Measurements from ENCODE around the gene HNRNPH2.
A peak's percentile ranks its signal among the peaks of the same experiment; 100 is the strongest.

The HNRNPH2 gene

DNA sequence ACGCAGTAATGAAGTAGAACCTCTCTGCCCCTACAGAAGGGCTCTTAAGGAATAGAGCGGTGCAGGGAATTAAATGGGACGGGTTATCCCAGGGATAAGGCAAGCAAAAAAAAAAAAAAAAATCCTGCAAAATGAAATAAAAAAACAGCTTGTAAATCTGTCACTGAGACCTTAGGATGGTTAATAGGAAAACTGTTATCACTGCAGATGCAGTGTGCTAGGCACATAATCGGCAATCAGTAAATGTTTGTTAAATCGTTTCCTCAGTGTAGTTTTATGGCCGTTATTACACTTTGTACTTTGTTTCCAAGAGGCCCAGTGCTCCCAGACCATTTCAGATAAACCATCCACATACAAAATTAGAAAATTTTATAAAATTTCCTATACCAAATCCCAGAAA lies 1.0 kb downstream of the HNRNPH2 start:
- peak overlapping the region; percentile 83 for H3K4me3 ChIP-seq (replicated peaks; ENCODE audit: low read depth, low read length)
- TF ChIP-seq, protein P1, sequence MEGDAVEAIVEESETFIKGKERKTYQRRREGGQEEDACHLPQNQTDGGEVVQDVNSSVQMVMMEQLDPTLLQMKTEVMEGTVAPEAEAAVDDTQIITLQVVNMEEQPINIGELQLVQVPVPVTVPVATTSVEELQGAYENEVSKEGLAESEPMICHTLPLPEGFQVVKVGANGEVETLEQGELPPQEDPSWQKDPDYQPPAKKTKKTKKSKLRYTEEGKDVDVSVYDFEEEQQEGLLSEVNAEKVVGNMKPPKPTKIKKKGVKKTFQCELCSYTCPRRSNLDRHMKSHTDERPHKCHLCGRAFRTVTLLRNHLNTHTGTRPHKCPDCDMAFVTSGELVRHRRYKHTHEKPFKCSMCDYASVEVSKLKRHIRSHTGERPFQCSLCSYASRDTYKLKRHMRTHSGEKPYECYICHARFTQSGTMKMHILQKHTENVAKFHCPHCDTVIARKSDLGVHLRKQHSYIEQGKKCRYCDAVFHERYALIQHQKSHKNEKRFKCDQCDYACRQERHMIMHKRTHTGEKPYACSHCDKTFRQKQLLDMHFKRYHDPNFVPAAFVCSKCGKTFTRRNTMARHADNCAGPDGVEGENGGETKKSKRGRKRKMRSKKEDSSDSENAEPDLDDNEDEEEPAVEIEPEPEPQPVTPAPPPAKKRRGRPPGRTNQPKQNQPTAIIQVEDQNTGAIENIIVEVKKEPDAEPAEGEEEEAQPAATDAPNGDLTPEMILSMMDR (IDR thresholded peaks at IDR 0.05; ENCODE audit: low read length, missing control alignments) = no peak
- DNase-seq (ENCODE audit: low read depth) = no peak

DNA sequence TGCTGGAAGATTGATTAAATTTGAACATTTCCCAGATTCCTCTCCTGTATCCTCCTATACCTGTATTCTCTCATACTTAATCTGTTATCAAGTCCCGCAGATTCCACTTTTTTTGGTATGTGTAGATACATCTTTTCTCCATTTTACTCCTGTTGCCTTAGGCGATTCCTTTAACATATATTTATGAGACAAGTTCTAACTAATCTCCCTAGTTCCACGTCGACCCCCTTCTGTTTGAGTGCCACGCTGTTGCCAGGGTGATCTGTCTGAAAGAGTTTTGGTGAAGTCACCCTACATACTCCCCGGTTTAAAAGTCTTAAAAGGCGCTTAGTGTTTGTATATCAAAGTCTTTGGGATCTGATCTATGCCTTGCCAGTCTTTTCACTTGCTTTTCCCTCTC lies 2.4 kb downstream of the HNRNPH2 start:
- TF ChIP-seq, protein P1 (IDR thresholded peaks at IDR 0.05; ENCODE audit: low read length, missing control alignments) = no peak
- H3K4me3 ChIP-seq (replicated peaks; ENCODE audit: low read depth, low read length) = peak overlapping the region; percentile 83

DNA sequence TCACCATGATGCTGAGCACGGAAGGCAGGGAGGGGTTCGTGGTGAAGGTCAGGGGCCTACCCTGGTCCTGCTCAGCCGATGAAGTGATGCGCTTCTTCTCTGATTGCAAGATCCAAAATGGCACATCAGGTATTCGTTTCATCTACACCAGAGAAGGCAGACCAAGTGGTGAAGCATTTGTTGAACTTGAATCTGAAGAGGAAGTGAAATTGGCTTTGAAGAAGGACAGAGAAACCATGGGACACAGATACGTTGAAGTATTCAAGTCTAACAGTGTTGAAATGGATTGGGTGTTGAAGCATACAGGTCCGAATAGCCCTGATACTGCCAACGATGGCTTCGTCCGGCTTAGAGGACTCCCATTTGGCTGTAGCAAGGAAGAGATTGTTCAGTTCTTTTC lies 4.0 kb downstream of the HNRNPH2 start:
- DNase-seq (ENCODE audit: low read depth) = no peak
- TF ChIP-seq, protein P1 (IDR thresholded peaks at IDR 0.05; ENCODE audit: low read length, missing control alignments) = no peak
- H3K4me3 ChIP-seq (replicated peaks; ENCODE audit: low read depth, low read length) = no peak overlapping the region

More for the DNA sequence above, 2.4 kb downstream of the HNRNPH2 start:
- no peak for DNase-seq (ENCODE audit: low read depth)

DNA sequence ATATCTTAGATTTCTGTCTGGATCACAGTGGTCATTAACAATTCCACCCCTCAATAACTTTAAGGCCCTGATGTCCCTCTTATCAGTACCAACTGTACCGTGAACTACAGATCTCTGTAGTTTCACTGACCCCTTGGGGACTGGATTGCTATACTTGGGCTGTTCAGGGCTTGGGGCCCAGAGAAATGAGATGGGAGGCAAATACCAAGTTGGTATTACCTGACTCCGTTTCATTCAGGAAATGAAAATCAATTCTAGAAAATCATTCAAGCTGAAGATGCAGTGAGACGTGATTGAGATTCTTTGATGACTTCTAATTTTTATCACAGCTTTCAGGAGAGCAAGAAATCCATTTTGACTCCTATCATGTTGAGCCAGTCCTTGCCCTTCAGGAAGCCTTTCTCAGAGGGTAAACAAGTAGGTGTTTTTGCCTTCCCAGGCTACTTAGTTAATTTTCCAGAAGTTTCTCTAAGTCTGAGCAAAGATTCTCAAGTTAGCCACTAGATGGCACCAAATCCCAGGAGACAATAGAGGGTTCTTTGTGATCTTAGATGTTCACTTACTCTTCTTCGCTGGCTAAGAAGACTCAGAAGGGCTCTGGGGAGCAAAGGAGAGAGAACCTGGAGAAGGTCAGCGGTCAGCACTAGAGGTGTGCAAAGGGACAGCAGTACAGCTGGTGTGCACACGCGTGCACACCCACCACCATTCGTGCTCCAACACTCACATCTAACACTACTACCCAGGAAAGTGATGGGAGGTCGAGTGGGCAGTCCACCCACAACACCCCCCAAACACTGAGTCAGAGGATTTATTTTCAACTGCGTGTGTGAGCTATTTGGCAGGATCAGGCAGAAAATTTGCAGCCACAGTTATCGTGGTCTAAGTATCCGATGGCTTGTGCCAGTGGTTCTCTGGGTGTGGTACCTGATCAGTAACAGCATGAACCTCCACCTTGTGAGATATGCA lies 7.4 kb downstream of the HNRNPH2 start:
- peak; percentile 88 for DNase-seq (ENCODE audit: low read depth)

DNA sequence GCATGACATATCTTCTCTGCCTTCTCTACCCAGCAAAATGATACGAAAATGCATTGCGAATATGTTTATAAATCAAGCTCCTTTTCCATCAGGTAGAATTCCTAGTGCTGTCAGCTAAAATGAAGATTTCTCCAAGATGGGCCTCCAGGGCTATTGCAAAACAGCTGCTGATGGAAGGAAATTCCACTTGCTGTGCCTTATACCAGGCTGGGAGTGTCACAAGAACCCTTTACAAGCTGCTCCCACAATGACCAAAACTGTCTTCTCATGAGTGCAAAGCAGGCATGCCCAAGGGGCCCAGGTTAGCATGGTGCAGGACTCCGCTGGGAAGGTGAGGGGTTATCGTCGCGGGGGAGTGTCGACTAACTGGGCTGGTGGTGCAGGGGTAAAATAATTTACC lies 8.7 kb downstream of the HNRNPH2 start:
- DNase-seq (ENCODE audit: low read depth) = no peak
- H3K4me3 ChIP-seq (replicated peaks; ENCODE audit: low read depth, low read length) = no peak overlapping the region
- TF ChIP-seq, protein P1 (IDR thresholded peaks at IDR 0.05; ENCODE audit: low read length, missing control alignments) = no peak

More for the DNA sequence above, 7.4 kb downstream of the HNRNPH2 start:
- TF ChIP-seq, protein P1 (IDR thresholded peaks at IDR 0.05; ENCODE audit: low read length, missing control alignments) = peak; percentile 63
- no peak overlapping the region for H3K4me3 ChIP-seq (replicated peaks; ENCODE audit: low read depth, low read length)

DNA sequence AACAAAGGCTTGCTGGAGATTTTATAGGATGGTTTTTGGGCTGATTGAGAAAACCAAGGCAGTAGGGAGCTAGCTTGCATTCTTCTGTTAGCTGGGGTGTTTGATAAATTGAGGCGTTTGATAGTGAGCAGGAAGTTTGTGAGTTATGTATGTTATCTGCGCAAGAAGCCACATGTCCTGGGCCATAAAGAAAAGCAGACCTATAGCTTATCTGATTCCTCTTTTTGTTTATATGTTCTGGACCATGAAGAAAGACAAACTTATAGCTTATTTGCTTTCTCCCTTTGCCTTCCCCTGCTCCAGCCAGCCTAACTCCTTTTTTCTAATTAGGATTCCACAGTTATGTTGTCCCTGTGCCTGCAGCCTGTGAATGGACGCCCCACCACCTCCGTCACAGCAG lies 9.2 kb downstream of the HNRNPH2 start:
- no peak for DNase-seq (ENCODE audit: low read depth)
- H3K4me3 ChIP-seq (replicated peaks; ENCODE audit: low read depth, low read length) = no peak overlapping the region
- TF ChIP-seq, protein P1 (IDR thresholded peaks at IDR 0.05; ENCODE audit: low read length, missing control alignments) = no peak

All from fibroblast of pulmonary artery (primary cell).